ENCODE data around the gene KLK11. TPM values are rescaled to one million over a fixed set of nuclear protein-coding genes. Genes with fewer than 3 reads are reported as not detected.

The KLK11 gene
- total RNA-seq, 2 donors from 2014 or later: not detected

DNA sequence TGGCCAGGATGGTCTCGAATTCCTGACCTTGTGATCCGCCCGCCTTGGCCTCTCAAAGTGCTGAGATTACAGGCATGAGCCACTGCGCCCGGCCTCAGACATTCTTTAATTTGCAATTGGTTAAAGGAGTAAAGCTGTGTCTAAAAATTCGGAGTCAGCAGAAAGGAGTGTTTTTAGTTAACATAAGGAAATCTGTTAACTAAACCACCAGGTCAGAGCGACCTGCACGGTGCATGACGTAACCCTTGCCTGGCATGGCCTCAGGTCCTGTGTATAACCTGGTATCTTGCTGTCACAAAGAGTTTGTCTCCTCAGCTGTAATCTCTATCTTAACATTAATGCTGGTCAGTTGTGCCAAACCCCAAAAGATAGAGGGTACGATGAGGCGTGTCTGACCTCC is 17.9 kb upstream of the KLK11 start:
- no peak overlapping the region for H3K27ac Mint-ChIP-seq
- H3K4me3 Mint-ChIP-seq: no peak overlapping the region
- peaks cover 2% of the 10 kb centered on the region for H3K36me3 Mint-ChIP-seq (ENCODE audit: low read depth)
- no peaks in the 10 kb centered on the region for H3K9me3 ChIP-seq (ENCODE audit: control insufficient read depth, low read length, poor library complexity, severe bottlenecking)
- H3K27me3 Mint-ChIP-seq: peaks cover 23% of the 10 kb centered on the region
- no peak for ATAC-seq
- no peak for DNase-seq
- no peaks in the 10 kb centered on the region for H3K4me1 Mint-ChIP-seq

DNA sequence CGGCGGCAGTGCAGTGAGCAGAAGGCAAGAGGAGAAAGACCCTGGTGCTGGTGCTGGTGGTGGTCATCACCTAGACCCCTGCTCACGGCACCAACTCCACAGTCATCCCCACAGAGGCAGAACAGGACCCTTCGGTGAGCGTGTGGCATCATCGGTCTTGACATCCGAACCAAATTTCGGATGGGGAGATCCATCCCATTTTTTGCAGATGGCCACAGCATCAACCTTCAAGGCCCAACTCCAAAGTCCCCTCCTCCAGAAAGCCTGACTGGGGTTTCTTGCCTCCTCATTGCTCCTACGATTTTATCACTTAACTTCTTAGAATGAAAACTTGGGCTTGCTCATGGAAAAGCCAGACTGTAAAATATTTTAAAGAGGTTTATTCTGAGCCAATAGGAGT is 17.1 kb upstream of the KLK11 start:
- H3K9me3 ChIP-seq (ENCODE audit: control insufficient read depth, low read length, poor library complexity, severe bottlenecking): no peaks in the 10 kb centered on the region
- Mint-ChIP-seq H3K27ac (no peak overlapping the region), H3K36me3 (ENCODE audit: low read depth) (peaks cover 2% of the 10 kb centered on the region), H3K27me3 (peaks cover 22% of the 10 kb centered on the region), H3K4me1 (no peaks in the 10 kb centered on the region), H3K4me3 (no peak overlapping the region)
- DNase-seq (no peak), ATAC-seq (no peak)

DNA sequence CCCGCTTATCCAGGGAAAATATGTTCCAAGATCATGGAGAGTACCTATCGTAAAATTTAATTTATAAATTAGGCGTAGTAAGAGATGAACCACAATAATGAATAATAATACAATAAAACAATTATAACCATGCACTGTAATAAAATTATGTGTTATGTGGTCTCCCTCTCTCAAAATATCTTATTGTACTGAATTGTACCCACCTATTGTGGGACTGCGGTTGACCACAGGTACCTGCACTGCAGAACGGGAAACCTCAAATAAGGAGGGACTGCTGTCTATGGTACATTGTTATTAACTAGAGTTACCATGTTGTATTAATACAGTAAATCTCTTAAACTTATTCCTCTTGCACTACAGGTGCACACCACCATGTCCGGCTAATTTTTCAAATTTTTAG is 13.7 kb upstream of the KLK11 start:
- no peak for ATAC-seq
- no peak for DNase-seq
- H3K4me3 Mint-ChIP-seq: no peak overlapping the region
- no peaks in the 10 kb centered on the region for H3K9me3 ChIP-seq (ENCODE audit: control insufficient read depth, low read length, poor library complexity, severe bottlenecking)
- no peaks in the 10 kb centered on the region for H3K36me3 Mint-ChIP-seq (ENCODE audit: low read depth)
- H3K4me1 Mint-ChIP-seq: no peaks in the 10 kb centered on the region
- H3K27me3 Mint-ChIP-seq: peaks cover 7% of the 10 kb centered on the region
- no peak overlapping the region for H3K27ac Mint-ChIP-seq

DNA sequence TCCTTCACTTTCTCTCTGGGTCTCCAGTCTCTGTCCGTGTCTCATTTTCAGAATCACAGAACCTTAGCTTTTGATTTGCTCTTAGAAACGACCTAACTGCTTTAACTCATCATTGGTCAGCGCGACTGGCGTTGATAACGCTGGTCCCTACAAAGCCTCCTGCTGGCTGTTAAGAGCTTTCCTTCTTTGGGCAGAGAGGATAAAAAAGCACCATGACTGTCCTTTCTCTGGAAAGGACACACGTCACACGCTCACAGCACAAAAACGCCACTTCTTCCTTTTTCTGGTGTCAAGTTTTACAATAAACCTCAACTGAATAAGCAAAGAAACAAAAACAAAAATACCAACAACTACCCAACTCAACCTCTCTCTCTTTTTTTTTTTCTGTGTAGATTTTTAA is 10.1 kb upstream of the KLK11 start:
- no peak overlapping the region for H3K27ac Mint-ChIP-seq
- H3K4me3 Mint-ChIP-seq: no peak overlapping the region
- H3K27me3 Mint-ChIP-seq: peaks cover 32% of the 10 kb centered on the region
- H3K36me3 Mint-ChIP-seq (ENCODE audit: low read depth): peaks cover 9% of the 10 kb centered on the region
- no peaks in the 10 kb centered on the region for H3K4me1 Mint-ChIP-seq
- ATAC-seq (no peak), DNase-seq (no peak)
- no peaks in the 10 kb centered on the region for H3K9me3 ChIP-seq (ENCODE audit: control insufficient read depth, low read length, poor library complexity, severe bottlenecking)

DNA sequence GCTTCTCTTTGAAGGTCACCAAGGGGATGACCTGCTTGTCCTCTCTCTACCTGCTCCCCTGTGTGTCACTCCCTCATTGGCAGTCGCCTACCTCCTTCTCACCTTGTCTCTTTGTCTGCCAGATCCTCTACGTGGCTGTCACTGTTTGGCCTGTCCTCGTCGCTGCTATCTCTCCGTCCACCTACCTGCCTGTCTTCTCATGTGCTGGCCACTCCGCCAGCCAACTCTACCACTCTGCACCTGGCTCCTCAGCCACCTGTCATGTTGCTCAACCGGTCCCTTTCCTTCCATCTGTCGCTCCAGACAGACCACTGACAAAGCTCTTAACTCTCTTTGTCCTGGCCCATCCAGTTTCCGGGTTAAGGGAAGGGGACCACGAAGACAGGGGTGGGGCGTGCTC is 8.3 kb upstream of the KLK11 start, which contains the start of gene KLK12:
KLK12 (minus strand) TSS at position 299 of the 400 bp plus-strand sequence. CDS start 381 bp downstream, outside the sequence.
- ATAC-seq: no peak
- peaks cover 48% of the 10 kb centered on the region for H3K27me3 Mint-ChIP-seq

DNA sequence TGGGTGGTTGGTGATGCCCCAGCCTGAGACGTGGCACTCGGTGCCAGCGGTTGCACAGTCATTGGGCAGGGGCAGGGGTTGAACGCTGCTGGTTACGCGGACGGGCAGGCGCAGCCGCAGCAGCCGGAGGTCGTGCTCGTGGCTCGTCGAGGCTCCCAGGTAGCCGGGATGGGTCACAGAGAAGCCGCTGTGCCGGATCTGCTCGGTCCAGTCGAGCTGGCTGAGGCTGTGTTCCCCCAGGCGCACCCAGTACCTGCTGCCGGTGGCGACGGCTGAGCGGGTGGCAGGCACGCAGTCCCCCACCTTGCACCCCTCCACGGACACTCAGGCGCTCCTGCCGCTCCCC is 5.4 kb upstream of the KLK11 start:
- Mint-ChIP-seq H3K36me3 (ENCODE audit: low read depth) (peaks cover 14% of the 10 kb centered on the region), H3K27ac (no peak overlapping the region), H3K4me3 (no peak overlapping the region), H3K4me1 (peaks cover 2% of the 10 kb centered on the region), H3K27me3 (peaks cover 60% of the 10 kb centered on the region)
- ATAC-seq (no peak), DNase-seq (no peak)
- H3K9me3 ChIP-seq (ENCODE audit: control insufficient read depth, low read length, poor library complexity, severe bottlenecking): no peaks in the 10 kb centered on the region

More for the DNA sequence above, 8.3 kb upstream of the KLK11 start, which contains the start of gene KLK12:
- Mint-ChIP-seq H3K36me3 (ENCODE audit: low read depth) (peaks cover 12% of the 10 kb centered on the region), H3K27ac (no peak within 1 kb of the TSS), H3K4me1 (no peaks in the 10 kb centered on the region), H3K4me3 (no peak within 1 kb of the TSS)
- no peak for DNase-seq
- no peaks in the 10 kb centered on the region for H3K9me3 ChIP-seq (ENCODE audit: control insufficient read depth, low read length, poor library complexity, severe bottlenecking)

DNA sequence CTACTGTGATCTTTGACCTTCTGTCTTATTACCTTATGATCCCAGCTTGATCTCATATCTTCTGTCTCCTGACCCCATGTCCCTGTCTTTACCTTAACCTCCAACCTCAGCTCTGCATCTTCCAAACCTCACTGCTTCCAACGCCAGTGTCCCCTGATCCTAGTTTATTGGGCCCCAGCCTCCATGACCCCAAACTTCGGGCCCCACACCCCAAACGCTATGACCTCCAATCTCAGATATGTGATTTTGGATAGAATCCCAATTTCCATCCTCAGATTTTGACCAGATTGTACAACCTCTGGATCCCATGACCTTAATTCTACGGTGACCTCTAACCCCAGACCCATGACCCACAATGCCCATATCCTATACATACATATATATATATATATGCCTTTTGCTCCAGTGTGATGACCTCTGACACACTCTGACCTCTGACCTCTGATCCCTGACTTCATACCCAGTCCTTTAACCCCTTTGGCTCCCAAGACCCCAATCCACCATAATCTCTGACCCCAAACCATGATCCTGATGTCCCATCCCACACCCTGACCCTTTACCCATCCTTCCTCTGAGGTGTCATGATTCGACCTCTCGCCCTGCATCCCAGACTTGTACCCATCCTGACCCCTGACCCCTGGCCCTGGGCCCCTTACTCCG is 4.9 kb upstream of the KLK11 start:
- Mint-ChIP-seq H3K27ac (no peak overlapping the region), H3K27me3 (peaks cover 64% of the 10 kb centered on the region), H3K4me1 (peaks cover 2% of the 10 kb centered on the region), H3K4me3 (no peak overlapping the region), H3K36me3 (ENCODE audit: low read depth) (peaks cover 17% of the 10 kb centered on the region)
- H3K9me3 ChIP-seq (ENCODE audit: control insufficient read depth, low read length, poor library complexity, severe bottlenecking): no peaks in the 10 kb centered on the region
- ATAC-seq (no peak), DNase-seq (no peak)

- no peak overlapping the region for H3K4me3 Mint-ChIP-seq
- H3K27me3 Mint-ChIP-seq: peaks cover 66% of the 10 kb centered on the region
- no peaks in the 10 kb centered on the region for H3K9me3 ChIP-seq (ENCODE audit: control insufficient read depth, low read length, poor library complexity, severe bottlenecking)
- ATAC-seq (no peak), DNase-seq (no peak)
- H3K27ac Mint-ChIP-seq: no peak overlapping the region
- peaks cover 2% of the 10 kb centered on the region for H3K4me1 Mint-ChIP-seq
- peaks cover 17% of the 10 kb centered on the region for H3K36me3 Mint-ChIP-seq (ENCODE audit: low read depth)
These were observed 4.2 kb upstream of the KLK11 start for GRCh38 chr19:51030631-51031030.

GRCh38 chr19:51029718-51030117 is 3.3 kb upstream of the KLK11 start:
- no peaks in the 10 kb centered on the region for H3K9me3 ChIP-seq (ENCODE audit: control insufficient read depth, low read length, poor library complexity, severe bottlenecking)
- DNase-seq (no peak), ATAC-seq (no peak)
- Mint-ChIP-seq H3K27ac (no peak overlapping the region), H3K4me1 (peaks cover 2% of the 10 kb centered on the region), H3K36me3 (ENCODE audit: low read depth) (peaks cover 16% of the 10 kb centered on the region), H3K27me3 (peaks cover 66% of the 10 kb centered on the region), H3K4me3 (no peak overlapping the region)

DNA sequence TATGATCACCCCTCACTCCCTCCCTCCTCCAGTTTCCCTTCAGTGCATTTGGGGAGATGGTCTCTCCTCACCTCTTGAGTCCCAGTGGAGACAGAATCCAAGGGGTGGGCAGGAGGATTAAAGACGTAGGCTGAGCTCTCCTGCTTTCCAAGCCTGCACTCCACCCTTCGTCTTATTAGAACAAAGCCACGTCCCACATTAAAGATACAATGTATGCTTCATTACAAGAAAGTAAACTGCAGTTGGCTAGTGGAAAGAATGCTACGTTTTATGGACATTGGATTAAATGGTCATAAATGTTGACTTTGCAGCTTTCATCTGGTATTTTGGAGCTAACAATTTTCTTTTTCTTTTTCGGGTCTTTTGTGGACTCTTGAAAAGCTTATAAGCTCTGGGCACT is 1.5 kb upstream of the KLK11 start:
- ATAC-seq: no peak
- Mint-ChIP-seq H3K27me3 (peaks cover 65% of the 10 kb centered on the region), H3K27ac (no peak overlapping the region), H3K4me1 (peaks cover 2% of the 10 kb centered on the region), H3K36me3 (ENCODE audit: low read depth) (peaks cover 11% of the 10 kb centered on the region), H3K4me3 (no peak overlapping the region)
- no peaks in the 10 kb centered on the region for H3K9me3 ChIP-seq (ENCODE audit: control insufficient read depth, low read length, poor library complexity, severe bottlenecking)
- no peak for DNase-seq

- H3K27ac Mint-ChIP-seq: no peak overlapping the region
- no peaks in the 10 kb centered on the region for H3K9me3 ChIP-seq (ENCODE audit: control insufficient read depth, low read length, poor library complexity, severe bottlenecking)
- peaks cover 11% of the 10 kb centered on the region for H3K36me3 Mint-ChIP-seq (ENCODE audit: low read depth)
- ATAC-seq (no peak), DNase-seq (no peak)
- no peak overlapping the region for H3K4me3 Mint-ChIP-seq
- peaks cover 69% of the 10 kb centered on the region for H3K27me3 Mint-ChIP-seq
- peaks cover 4% of the 10 kb centered on the region for H3K4me1 Mint-ChIP-seq
These were observed 850 bp upstream of the KLK11 start for GRCh38 chr19:51027126-51027806.

DNA sequence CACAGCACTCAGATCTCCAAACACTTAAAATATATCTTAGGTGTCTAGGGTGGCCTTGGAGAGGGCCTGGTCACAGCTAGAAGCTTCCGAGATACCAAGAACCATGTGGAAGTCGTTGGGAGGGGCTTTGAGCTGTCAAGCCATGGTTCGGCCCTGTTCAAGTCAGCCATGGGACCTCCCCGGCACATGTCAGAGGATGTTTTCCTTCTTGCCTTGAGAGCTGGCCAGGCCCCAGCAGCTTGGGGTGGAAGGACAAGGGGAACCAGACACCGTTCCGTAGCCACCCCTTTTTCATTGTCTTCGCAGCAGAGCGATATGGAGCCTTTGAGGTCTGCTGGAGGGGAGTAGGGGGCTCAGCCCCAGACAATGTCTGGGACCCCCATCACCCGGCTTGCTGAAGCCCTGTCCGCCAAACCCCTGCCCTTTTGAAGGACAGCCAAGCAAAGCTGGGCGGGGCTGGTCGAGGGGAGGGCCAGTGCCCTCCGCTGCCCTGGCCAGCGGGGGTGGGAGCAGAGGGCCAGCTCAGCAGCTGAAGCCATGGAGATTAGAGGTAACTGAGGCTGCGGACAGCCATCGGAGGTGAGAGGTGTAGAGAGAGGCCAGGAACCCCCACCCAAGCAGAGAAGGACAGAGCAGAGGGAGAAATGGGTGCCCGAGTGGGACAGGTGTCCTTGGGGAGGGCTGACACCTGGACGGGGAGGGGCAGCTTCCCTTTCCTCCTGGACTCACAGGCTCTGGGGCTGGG is 435 bp downstream of the KLK11 start:
- Mint-ChIP-seq H3K27me3 (peaks cover 62% of the 10 kb centered on the region), H3K4me3 (no peak overlapping the region), H3K27ac (no peak overlapping the region), H3K4me1 (peaks cover 4% of the 10 kb centered on the region), H3K36me3 (ENCODE audit: low read depth) (peaks cover 5% of the 10 kb centered on the region)
- DNase-seq (no peak), ATAC-seq (no peak)
- no peaks in the 10 kb centered on the region for H3K9me3 ChIP-seq (ENCODE audit: control insufficient read depth, low read length, poor library complexity, severe bottlenecking)

DNA sequence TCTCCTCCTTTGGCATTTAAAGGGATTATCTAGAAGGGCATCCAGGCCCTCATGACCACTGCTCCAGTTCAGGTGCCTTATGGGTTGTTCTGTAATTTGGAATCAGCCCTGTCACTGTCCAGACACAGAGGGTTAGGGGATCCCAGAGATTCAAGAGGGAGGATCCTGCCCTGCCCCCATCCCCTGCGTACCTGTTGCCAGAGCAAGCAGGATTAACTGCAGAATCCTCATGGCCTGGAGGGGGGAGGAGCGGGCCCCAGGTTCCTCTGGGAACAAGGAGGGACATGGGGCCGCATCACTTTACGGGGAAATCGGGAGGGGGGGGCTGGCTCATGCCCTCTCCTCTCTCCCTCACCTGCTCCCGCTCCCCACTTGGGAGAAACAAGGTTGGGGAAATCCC is 1.0 kb downstream of the KLK11 start:
- peaks cover 57% of the 10 kb centered on the region for H3K27me3 Mint-ChIP-seq

More for the DNA sequence above, 1.0 kb downstream of the KLK11 start:
- Mint-ChIP-seq H3K27ac (no peak overlapping the region), H3K4me3 (no peak overlapping the region), H3K36me3 (ENCODE audit: low read depth) (peaks cover 5% of the 10 kb centered on the region), H3K4me1 (peaks cover 4% of the 10 kb centered on the region)
- no peaks in the 10 kb centered on the region for H3K9me3 ChIP-seq (ENCODE audit: control insufficient read depth, low read length, poor library complexity, severe bottlenecking)
- no peak for ATAC-seq
- no peak for DNase-seq

Data from T-helper 17 cell (primary cell).